Loucy (cell line): ENCODE results near the gene GRK6.

ENCODE experiments used
- H2AFZ ChIP-seq: fragments of 200-600 bp; sonication (generic); 2 replicates; pipeline ENCODE4 v1.6.0; 2016; ENCODE audit warnings: antibody characterized with exemption, mild to moderate bottlenecking, low read length, moderate library complexity
- H3F3A ChIP-seq: fragments of 200-600 bp; 2 replicates; pipeline ENCODE4 v1.6.0; 2016; ENCODE audit warnings: antibody characterized with exemption, low read depth, mild to moderate bottlenecking
- H3K27me3 ChIP-seq: fragments of 200-600 bp; sonication (generic); 2 replicates; pipeline ENCODE4 v1.6.1; 2014; ENCODE audit warnings: low read length, mild to moderate bottlenecking; ENCODE audit not compliant: insufficient read depth, poor library complexity, severe bottlenecking
- H3K36me3 ChIP-seq: fragments of 200-600 bp; sonication (generic); 2 replicates; pipeline ENCODE4 v1.6.1; 2016; ENCODE audit warnings: low read length; ENCODE audit not compliant: insufficient read depth
- H3K4me1 ChIP-seq: fragments of 200-600 bp; sonication (generic); 2 replicates; pipeline ENCODE4 v1.5.1; 2014; ENCODE audit warnings: low read length, mild to moderate bottlenecking; ENCODE audit not compliant: insufficient read depth, poor library complexity, severe bottlenecking
- H3K4me2 ChIP-seq: fragments of 200-600 bp; sonication (generic); 2 replicates; pipeline ENCODE4 v1.6.0; 2014; ENCODE audit warnings: antibody characterized with exemption, low read length, low read depth, mild to moderate bottlenecking; ENCODE audit not compliant: poor library complexity, severe bottlenecking
- H3K4me3 ChIP-seq: fragments of 200-600 bp; sonication (generic); 2 replicates; pipeline ENCODE4 v1.5.1; 2014; ENCODE audit warnings: low read length, mild to moderate bottlenecking, mixed read lengths; ENCODE audit not compliant: poor library complexity, severe bottlenecking
- H3K79me2 ChIP-seq: fragments of 200-600 bp; sonication (generic); 2 replicates; pipeline ENCODE4 v1.6.1; 2014; ENCODE audit warnings: low read length; ENCODE audit not compliant: insufficient read depth
- H3K9ac ChIP-seq: fragments of 200-600 bp; sonication (generic); 2 replicates; pipeline ENCODE4 v1.6.0; 2014; ENCODE audit warnings: mild to moderate bottlenecking, low read depth, low read length, moderate library complexity; ENCODE audit not compliant: poor library complexity, severe bottlenecking
- H3K9me2 ChIP-seq: fragments of 200-600 bp; sonication (generic); replicated peaks from 2 replicates; pipeline ENCODE4 v1.6.1; 2016; ENCODE audit warnings: low read depth, low read length, mixed read lengths
- H3K9me3 ChIP-seq: fragments of 200-600 bp; sonication (generic); 2 replicates; pipeline ENCODE4 v1.6.1; 2014; ENCODE audit warnings: mild to moderate bottlenecking, antibody characterized with exemption, low read length, low read depth; ENCODE audit not compliant: insufficient read depth
- H4K20me1 ChIP-seq: fragments of 200-600 bp; sonication (generic); 2 replicates; pipeline ENCODE4 v1.6.0; 2014; ENCODE audit warnings: antibody characterized with exemption, low read length, mild to moderate bottlenecking; ENCODE audit not compliant: insufficient read depth, poor library complexity, severe bottlenecking
- EZH2phosphoT487 ChIP-seq: fragments of 200-600 bp; IDR thresholded peaks from 2 replicates; pipeline ENCODE4 v1.6.1; 2018; ENCODE audit warnings: antibody characterized with exemption, mild to moderate bottlenecking, moderate library complexity, borderline replicate concordance
- TF ChIP-seq, protein P1 (sequence below): fragments of 200-600 bp; sonication (generic); conservative IDR thresholded peaks from 2 replicates; pipeline ENCODE4 v1.5.1; 2014; ENCODE audit warnings: mild to moderate bottlenecking, antibody characterized with exemption, low read length

GRK6 gene

DNA sequence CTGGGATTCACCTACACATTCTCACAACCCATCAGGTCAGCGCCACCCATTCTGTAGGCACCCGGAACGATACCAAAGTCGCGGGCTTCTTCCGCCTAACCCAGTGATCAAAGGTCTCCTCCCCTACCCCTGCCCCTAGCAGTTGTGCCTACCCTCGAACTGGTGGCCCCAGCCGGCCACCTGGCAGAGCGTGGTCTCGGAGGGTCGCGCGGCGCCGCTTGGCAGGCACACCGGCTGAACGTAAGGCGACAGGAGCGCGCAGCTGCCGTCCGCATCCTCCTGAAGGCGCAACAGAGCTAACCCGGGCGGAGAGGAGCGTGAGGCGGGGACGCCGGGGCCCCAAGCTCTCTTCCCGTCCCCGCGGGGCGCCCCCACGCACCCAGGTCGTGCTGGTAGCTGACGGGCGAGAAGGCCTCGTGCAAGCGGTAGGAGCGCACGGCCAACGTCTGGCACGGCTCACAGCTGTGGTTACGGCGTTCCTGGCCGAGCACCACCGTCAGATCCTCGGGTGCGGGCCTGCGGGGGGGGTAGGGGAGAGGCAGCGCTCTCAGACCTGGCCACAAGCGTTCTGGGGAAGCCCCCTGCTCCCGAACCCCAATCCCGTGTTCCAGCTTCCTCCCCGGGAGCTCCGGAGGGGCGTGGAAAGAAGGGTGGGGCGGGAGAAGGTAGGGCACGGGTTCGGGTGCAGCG, 23.2 kb upstream of the GRK6 start:
- H3K27me3 ChIP-seq: no peaks in the 10 kb centered on the region

DNA sequence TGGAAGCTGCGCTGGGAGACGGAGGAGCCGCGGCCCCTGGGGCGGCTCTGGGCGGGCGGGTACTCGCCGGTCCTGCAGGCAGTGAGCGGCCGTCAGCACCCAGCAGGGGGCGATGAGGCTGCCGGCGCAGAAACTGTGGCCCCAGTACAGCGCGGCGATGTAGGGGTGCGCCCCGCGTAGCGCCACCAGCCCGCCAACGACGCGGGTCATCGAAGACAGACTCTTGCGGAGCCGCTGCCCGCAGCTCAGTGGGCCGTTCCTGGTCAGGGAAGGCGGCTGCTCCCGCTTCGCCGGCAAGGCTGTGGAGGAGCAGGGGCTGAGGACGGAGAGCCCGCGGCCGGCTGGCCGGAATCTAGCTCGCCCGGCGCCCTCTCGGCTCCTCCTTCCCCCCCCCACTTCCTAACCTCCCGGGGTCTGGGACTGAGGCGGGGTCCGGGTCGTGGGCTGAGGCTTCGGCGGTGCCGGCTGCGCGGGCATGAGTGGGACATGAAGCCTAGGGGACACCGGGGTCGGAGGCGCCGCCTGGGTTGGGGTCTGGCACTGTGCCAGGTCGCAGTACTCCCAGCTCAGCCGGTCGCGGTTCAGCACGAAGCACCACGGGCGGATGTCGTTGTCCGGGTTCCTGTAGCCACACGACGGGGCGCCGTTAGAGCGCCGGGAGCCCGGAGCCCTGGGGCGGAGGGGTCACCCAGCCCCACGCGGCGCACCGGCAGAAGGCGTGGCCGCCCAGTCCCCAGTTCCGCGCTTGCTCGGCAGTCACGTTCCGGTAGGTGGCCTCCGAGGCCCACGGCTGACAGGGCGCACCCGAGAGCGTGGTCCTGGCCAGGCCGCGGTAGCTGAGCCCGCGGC, 22.5 kb upstream of the GRK6 start:
- H3K36me3 ChIP-seq: no peaks in the 10 kb centered on the region
- H3K79me2 ChIP-seq: no peaks in the 10 kb centered on the region
- peak overlapping the region; percentile 79 for H3K4me2 ChIP-seq
- H3F3A ChIP-seq: no peaks in the 10 kb centered on the region
- H3K4me3 ChIP-seq: peak overlapping the region; percentile 67
- H3K27me3 ChIP-seq: no peaks in the 10 kb centered on the region
- no peaks in the 10 kb centered on the region for H4K20me1 ChIP-seq
- no peaks in the 10 kb centered on the region for H3K9me3 ChIP-seq
- peak overlapping the region; percentile 85 for H3K9ac ChIP-seq
- H2AFZ ChIP-seq: peak overlapping the region; percentile 66
- TF ChIP-seq, protein P1, sequence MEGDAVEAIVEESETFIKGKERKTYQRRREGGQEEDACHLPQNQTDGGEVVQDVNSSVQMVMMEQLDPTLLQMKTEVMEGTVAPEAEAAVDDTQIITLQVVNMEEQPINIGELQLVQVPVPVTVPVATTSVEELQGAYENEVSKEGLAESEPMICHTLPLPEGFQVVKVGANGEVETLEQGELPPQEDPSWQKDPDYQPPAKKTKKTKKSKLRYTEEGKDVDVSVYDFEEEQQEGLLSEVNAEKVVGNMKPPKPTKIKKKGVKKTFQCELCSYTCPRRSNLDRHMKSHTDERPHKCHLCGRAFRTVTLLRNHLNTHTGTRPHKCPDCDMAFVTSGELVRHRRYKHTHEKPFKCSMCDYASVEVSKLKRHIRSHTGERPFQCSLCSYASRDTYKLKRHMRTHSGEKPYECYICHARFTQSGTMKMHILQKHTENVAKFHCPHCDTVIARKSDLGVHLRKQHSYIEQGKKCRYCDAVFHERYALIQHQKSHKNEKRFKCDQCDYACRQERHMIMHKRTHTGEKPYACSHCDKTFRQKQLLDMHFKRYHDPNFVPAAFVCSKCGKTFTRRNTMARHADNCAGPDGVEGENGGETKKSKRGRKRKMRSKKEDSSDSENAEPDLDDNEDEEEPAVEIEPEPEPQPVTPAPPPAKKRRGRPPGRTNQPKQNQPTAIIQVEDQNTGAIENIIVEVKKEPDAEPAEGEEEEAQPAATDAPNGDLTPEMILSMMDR: peak; percentile 54
- TF ChIP-seq EZH2phosphoT487: no peak
- H3K9me2 ChIP-seq: no peaks in the 10 kb centered on the region
- H3K4me1 ChIP-seq: peaks cover 21% of the 10 kb centered on the region

More for the DNA sequence above, 23.2 kb upstream of the GRK6 start:
- TF ChIP-seq, protein P1: no peak
- TF ChIP-seq EZH2phosphoT487: no peak
- Histone ChIP-seq H4K20me1 (no peaks in the 10 kb centered on the region), H3K9me3 (no peaks in the 10 kb centered on the region), H3K4me1 (peaks cover 21% of the 10 kb centered on the region), H2AFZ (peak overlapping the region; percentile 66), H3K4me3 (peak overlapping the region; percentile 67), H3F3A (no peaks in the 10 kb centered on the region), H3K79me2 (no peaks in the 10 kb centered on the region), H3K36me3 (no peaks in the 10 kb centered on the region), H3K9ac (peak overlapping the region; percentile 85), H3K9me2 (no peaks in the 10 kb centered on the region), H3K4me2 (peak overlapping the region; percentile 79)

DNA sequence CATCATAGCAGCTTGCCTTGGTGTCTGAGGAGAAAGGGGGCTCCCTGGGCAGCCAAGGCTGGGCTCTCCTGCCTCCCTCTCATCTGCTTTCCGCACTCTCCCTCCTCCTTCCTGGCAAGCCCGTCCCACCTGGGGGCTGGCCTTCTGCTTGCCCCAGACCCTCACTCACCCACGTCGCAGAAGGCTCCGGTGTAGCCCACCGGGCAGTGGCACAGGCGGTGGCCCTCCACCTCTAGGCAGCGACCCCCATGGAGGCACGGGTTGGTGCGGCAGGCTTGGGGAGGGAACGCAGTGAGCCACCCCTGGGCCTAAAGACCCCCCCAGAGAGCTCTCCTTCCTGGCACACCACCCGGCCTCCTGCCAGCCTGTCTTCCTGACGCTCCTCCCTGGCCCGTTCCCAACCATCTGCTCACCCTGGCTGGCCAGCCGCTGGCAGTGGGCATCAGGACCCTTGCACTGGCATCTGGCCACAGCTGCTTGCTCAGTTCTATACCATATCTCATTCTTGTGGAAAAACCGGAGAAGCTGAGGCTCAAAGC, 21.8 kb upstream of the GRK6 start:
- Histone ChIP-seq H2AFZ (peak overlapping the region; percentile 66), H3K9ac (peak overlapping the region; percentile 85), H3K9me2 (no peaks in the 10 kb centered on the region)

More for the DNA sequence above, 21.8 kb upstream of the GRK6 start:
- Histone ChIP-seq H3K27me3 (no peaks in the 10 kb centered on the region), H3K4me2 (peak overlapping the region; percentile 79), H3K4me3 (peak overlapping the region; percentile 67), H3F3A (no peaks in the 10 kb centered on the region), H4K20me1 (no peaks in the 10 kb centered on the region), H3K79me2 (no peaks in the 10 kb centered on the region), H3K36me3 (no peaks in the 10 kb centered on the region), H3K4me1 (peaks cover 21% of the 10 kb centered on the region), H3K9me3 (no peaks in the 10 kb centered on the region)
- TF ChIP-seq, protein P1: no peak
- TF ChIP-seq EZH2phosphoT487: no peak
